Naive thymus-derived CD4-positive, alpha-beta T cell (primary cell): ENCODE data around the gene PTGR2. TPM values are rescaled to one million over a fixed set of nuclear protein-coding genes. Genes with fewer than 3 reads are reported as not detected.

Experiments used
- ATAC-seq: fragments of 150-1000 bp; cut with Tn5 transposase; 2 replicates; pipeline ENCODE4 v1.10.0; 2021; ENCODE audit warnings: mild to moderate bottlenecking, moderate library complexity
- CTCF ChIA-PET: fragments of 350-600 bp; sonication (Branson Sonifier 250); formaldehyde crosslinking; loops from one replicate; lab custom pipeline; 2021; ENCODE audit warnings: antibody characterized with exemption; lab: Charles Lee
- POLR2A ChIA-PET: fragments of 350-600 bp; sonication (Branson Sonifier 250); formaldehyde crosslinking; loops from one replicate; lab custom pipeline; 2021; ENCODE audit warnings: antibody characterized with exemption, inconsistent platforms; lab: Charles Lee
- DNase-seq, 9 donors: peaks; one replicate each; pipeline versions ENCODE4 v3.0.0 to v3.0.0-alpha.2; 2020 to 2022; ENCODE audit warnings: mixed read lengths in 1 of 9
- H3K27ac ChIP-seq: one replicate; pipeline ENCODE4 v1.7.0; 2013; ENCODE audit warnings: mild to moderate bottlenecking, low read depth, low read length, moderate library complexity
- H3K27me3 ChIP-seq, 2 donors: one replicate each; pipeline ENCODE4 v1.7.0; 2013; ENCODE audit warnings: low read length in 2 of 2, mild to moderate bottlenecking in 2 of 2, moderate library complexity in 2 of 2; ENCODE audit not compliant: control insufficient read depth in 2 of 2, insufficient read depth in 2 of 2
- H3K36me3 ChIP-seq, 3 experiments: 1 replicate in 2 of 3; 2 replicates in 1 of 3; pipeline ENCODE4 v1.7.0; 2013; ENCODE audit warnings: low read length in 3 of 3, mild to moderate bottlenecking in 3 of 3, moderate library complexity in 1 of 3; ENCODE audit not compliant: insufficient read depth in 3 of 3, control insufficient read depth in 2 of 3
- H3K4me1 ChIP-seq, 2 donors: one replicate each; pipeline ENCODE4 v1.7.0; 2013; ENCODE audit warnings: low read length in 2 of 2, mild to moderate bottlenecking in 2 of 2, moderate library complexity in 1 of 2; ENCODE audit not compliant: control insufficient read depth in 2 of 2, insufficient read depth in 2 of 2
- H3K4me3 ChIP-seq: 2 replicates; pipeline ENCODE4 v1.7.0; 2013; ENCODE audit warnings: mild to moderate bottlenecking, low read length
- H3K9me3 ChIP-seq, 3 experiments: 1 replicate in 2 of 3; 2 replicates in 1 of 3; pipeline ENCODE4 v1.7.0; 2013; ENCODE audit warnings: low read length in 3 of 3; ENCODE audit not compliant: control insufficient read depth in 2 of 3
- H3K27ac Mint-ChIP-seq, 9 donors: one replicate each; pipeline ENCODE4 v1.8.0; 2020 to 2022; ENCODE audit warnings: mixed read lengths in 9 of 9, mild to moderate bottlenecking in 8 of 9, moderate library complexity in 5 of 9, inconsistent platforms in 2 of 9
- H3K27me3 Mint-ChIP-seq, 5 donors: one replicate each; pipeline ENCODE4 v1.8.0; 2021 to 2022; ENCODE audit warnings: mixed read lengths in 5 of 5, mild to moderate bottlenecking in 1 of 5
- H3K36me3 Mint-ChIP-seq, 5 donors: one replicate each; pipeline ENCODE4 v1.8.0; 2020 to 2022; ENCODE audit warnings: mixed read lengths in 5 of 5, mild to moderate bottlenecking in 3 of 5, inconsistent platforms in 1 of 5
- H3K4me1 Mint-ChIP-seq, 7 donors: one replicate each; pipeline ENCODE4 v1.8.0; 2020 to 2022; ENCODE audit warnings: mixed read lengths in 7 of 7, mild to moderate bottlenecking in 3 of 7, inconsistent platforms in 1 of 7
- H3K4me3 Mint-ChIP-seq, 10 donors: one replicate each; pipeline ENCODE4 v1.8.0; 2020 to 2022; ENCODE audit warnings: mild to moderate bottlenecking in 10 of 10, mixed read lengths in 10 of 10, moderate library complexity in 6 of 10, inconsistent platforms in 2 of 10
- H3K9me3 Mint-ChIP-seq, 11 donors: one replicate each; pipeline ENCODE4 v1.8.0; 2020 to 2022; ENCODE audit warnings: mixed read lengths in 11 of 11, mild to moderate bottlenecking in 4 of 11, inconsistent platforms in 1 of 11, moderate library complexity in 1 of 11
- intact Hi-C, 2 donors: fragments of 100-400 bp; cut with micrococcal nuclease; formaldehyde crosslinking; loops; one replicate each; pipeline ENCODE4 v1.15.1; 2023
- polyA plus RNA-seq, 2 donors: library from polyadenylated mRNA; unstranded; fragments of 300-500 nt; fragmentation: Illumina TruSeq; gene quantifications; one replicate each; pipeline ENCODE4 v1.2.3, GENCODE V29; 2021
- total RNA-seq, 6 experiments: library from RNA in 5 of 6; stranded (reverse) in 5 of 6; gene quantifications; 1 replicate in 5 of 6; 2 replicates in 1 of 6; pipeline ENCODE4 v1.2.3 and lab custom pipeline; 2021 to 2026

The PTGR2 gene
- total and polyA plus RNA-seq, 7 experiments from 2014 or later = 1.2 to 7.9 (median 3.4) TPM

- Histone ChIP-seq H3K27me3 (no peaks in the 10 kb centered on the region), H3K9me3 (no peaks in the 10 kb centered on the region), H3K4me3 (no peak overlapping the region), H3K27ac (no peak overlapping the region), H3K4me1 (no peaks in the 10 kb centered on the region), H3K36me3 (no peaks in the 10 kb centered on the region)
- intact Hi-C loops = no loop called here
- H3K9me3 Mint-ChIP-seq = peaks cover 0 to 2% (median 0%) of the 10 kb centered on the region in 11 donors
- H3K4me3 Mint-ChIP-seq = no peak overlapping the region
- H3K27ac Mint-ChIP-seq = no peak overlapping the region
- DNase-seq (no peak), ATAC-seq (no peak)
- H3K4me1 Mint-ChIP-seq = peaks cover 0 to 13% (median 8%) of the 10 kb centered on the region in 7 donors
- CTCF ChIA-PET = interaction anchor here (0.6 kb wide), 1 partner anchor 19 kb away, joined by 3 read pairs; no protein-coding TSS in a partner anchor
- H3K27me3 Mint-ChIP-seq = peaks cover 0 to 9% (median 5%) of the 10 kb centered on the region in 5 donors
- POLR2A ChIA-PET = interaction anchor here (0.7 kb wide), 1 partner anchor 54 kb away, joined by 3 read pairs; no protein-coding TSS in a partner anchor
- H3K36me3 Mint-ChIP-seq = peaks cover 0 to 8% (median 0%) of the 10 kb centered on the region in 5 donors
These were observed 40.5 kb upstream of the PTGR2 start for GRCh38 chr14:73811164-73811503.

DNA sequence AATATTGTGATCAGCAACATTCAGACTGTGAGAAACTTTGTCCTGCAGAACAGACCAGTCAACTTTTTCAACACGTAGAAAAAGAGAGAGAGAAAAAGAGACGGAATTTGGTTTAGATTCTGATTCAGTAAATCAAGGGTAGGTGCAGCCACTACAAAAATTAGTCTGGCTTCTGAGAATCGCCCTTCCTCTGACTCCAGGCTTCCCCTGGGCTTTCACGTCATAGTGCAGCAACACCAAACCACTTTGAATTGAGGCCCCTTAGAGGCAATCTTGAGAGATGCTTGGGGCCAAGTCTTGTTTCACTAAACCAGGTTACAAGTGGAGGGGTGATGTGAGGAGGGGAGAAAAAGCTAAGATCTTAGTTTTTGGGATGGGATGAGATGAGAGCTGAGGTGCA, 37.5 kb upstream of the PTGR2 start:
- Histone ChIP-seq H3K27me3 (no peaks in the 10 kb centered on the region), H3K9me3 (no peaks in the 10 kb centered on the region), H3K4me3 (no peak overlapping the region), H3K4me1 (no peaks in the 10 kb centered on the region), H3K27ac (no peak overlapping the region), H3K36me3 (no peaks in the 10 kb centered on the region)
- Mint-ChIP-seq H3K36me3 (peaks cover 0 to 7% (median 0%) of the 10 kb centered on the region in 5 donors), H3K9me3 (peaks cover 0 to 2% (median 0%) of the 10 kb centered on the region in 11 donors), H3K4me1 (peaks cover 0 to 14% (median 11%) of the 10 kb centered on the region in 7 donors), H3K27ac (no peak overlapping the region), H3K4me3 (no peak overlapping the region), H3K27me3 (peaks cover 0 to 9% (median 5%) of the 10 kb centered on the region in 5 donors)
- ATAC-seq (no peak), DNase-seq (no peak)
- intact Hi-C loops = no loop called here
- CTCF ChIA-PET = interaction anchor here (0.6 to 0.7 kb wide), 2 partner anchors 98 to 1274 kb away, joined by 3 to 4 read pairs; no protein-coding TSS in a partner anchor
- POLR2A ChIA-PET = interaction anchor here (0.7 kb wide), 1 partner anchor 10 kb away, joined by 5 read pairs; no protein-coding TSS in a partner anchor

DNA sequence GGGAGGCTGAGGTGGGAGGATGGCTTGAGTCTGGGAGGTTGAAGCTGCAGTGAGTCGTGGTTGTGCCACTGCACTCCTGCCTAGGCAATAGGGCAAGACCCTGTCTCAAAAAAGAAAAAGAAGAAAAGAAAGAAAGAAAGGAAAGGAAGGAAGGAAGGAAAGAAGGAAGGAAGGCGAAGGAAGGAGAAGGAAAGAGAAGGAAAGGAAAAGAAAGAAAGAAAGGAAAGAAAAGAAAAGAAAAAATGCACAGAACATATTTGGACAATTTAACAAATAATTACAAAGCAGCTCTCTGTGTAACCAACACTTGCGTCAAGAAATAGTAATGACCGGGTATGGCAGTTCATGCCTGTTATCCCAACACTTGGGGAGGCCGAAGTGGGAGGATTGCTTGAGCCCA, 35.8 kb upstream of the PTGR2 start:
- peaks cover 0 to 3% (median 0%) of the 10 kb centered on the region in 5 donors for H3K36me3 Mint-ChIP-seq
- peaks cover 0 to 7% (median 4%) of the 10 kb centered on the region in 5 donors for H3K27me3 Mint-ChIP-seq
- H3K4me3 Mint-ChIP-seq = no peak overlapping the region
- ATAC-seq (no peak), DNase-seq (no peak)
- H3K9me3 Mint-ChIP-seq = no peaks in the 10 kb centered on the region
- Histone ChIP-seq H3K27me3 (no peaks in the 10 kb centered on the region), H3K36me3 (no peaks in the 10 kb centered on the region), H3K9me3 (no peaks in the 10 kb centered on the region), H3K4me1 (no peaks in the 10 kb centered on the region), H3K27ac (no peak overlapping the region), H3K4me3 (no peak overlapping the region)
- ChIA-PET POLR2A (no interaction called here), CTCF (no interaction called here)
- intact Hi-C loops = no loop called here
- peaks cover 0 to 12% (median 10%) of the 10 kb centered on the region in 7 donors for H3K4me1 Mint-ChIP-seq
- H3K27ac Mint-ChIP-seq = no peak overlapping the region

GRCh38 chr14:73816393-73816816, 35.2 kb upstream of the PTGR2 start:
- Histone ChIP-seq H3K4me3 (no peak overlapping the region), H3K9me3 (no peaks in the 10 kb centered on the region), H3K36me3 (no peaks in the 10 kb centered on the region), H3K27me3 (no peaks in the 10 kb centered on the region), H3K27ac (no peak overlapping the region), H3K4me1 (no peaks in the 10 kb centered on the region)
- Mint-ChIP-seq H3K27ac (peak overlapping the region in 2 of 9 donors; percentile 11 to 36), H3K9me3 (no peaks in the 10 kb centered on the region), H3K4me3 (peak overlapping the region in 1 of 10 donors; percentile 37), H3K36me3 (no peaks in the 10 kb centered on the region), H3K27me3 (peaks cover 0 to 2% (median 0%) of the 10 kb centered on the region in 5 donors), H3K4me1 (peaks cover 0 to 8% (median 5%) of the 10 kb centered on the region in 7 donors)
- no peak for ATAC-seq
- CTCF ChIA-PET = interaction anchor here (0.8 to 1.2 kb wide), 3 partner anchors 9 to 62 kb away, joined by 3 read pairs; no protein-coding TSS in a partner anchor
- POLR2A ChIA-PET = no interaction called here
- intact Hi-C loops = no loop called here
- DNase-seq = peak in 1 of 9 donors; percentile 12

DNA sequence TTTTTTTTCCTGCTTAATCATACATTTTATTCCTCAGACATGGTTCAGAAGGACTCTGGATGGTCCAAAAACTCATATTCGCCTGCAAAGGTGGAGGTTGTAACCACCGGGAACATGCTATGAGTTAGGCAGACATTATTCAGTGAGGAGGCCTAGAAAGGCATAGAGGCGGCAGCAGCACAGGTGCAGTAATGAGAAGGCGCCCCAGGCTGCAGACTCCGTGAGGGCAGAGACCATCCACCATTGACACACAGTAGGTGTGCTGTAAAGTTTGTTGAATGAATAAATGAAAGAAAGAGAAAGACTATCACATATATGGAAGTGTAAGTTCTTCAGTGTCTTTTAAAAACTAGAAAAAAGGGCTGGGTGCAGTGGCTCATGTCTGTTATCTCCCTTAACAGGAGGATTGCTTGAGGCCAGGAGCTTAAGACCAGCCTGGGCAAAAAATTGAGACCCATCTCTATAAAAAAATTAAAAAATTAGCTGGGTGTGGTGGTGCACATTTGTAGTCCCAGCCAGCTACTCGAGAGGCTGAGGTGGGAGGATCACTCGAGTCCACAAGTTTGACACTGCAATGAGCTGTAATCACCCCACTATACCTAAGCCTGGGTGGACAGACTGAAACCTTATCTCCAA, 34.5 kb upstream of the PTGR2 start:
- intact Hi-C loops = no loop called here
- Mint-ChIP-seq H3K27ac (no peak overlapping the region), H3K4me1 (peaks cover 0 to 8% (median 4%) of the 10 kb centered on the region in 7 donors), H3K36me3 (no peaks in the 10 kb centered on the region), H3K27me3 (no peaks in the 10 kb centered on the region), H3K9me3 (no peaks in the 10 kb centered on the region), H3K4me3 (no peak overlapping the region)
- no peaks in the 10 kb centered on the region for H3K27me3 ChIP-seq
- no peak for ATAC-seq
- CTCF ChIA-PET = interaction anchor here (0.8 to 1.2 kb wide), 3 partner anchors 8 to 63 kb away, joined by 3 read pairs; no protein-coding TSS in a partner anchor
- no peaks in the 10 kb centered on the region for H3K9me3 ChIP-seq
- DNase-seq = no peak
- no peaks in the 10 kb centered on the region for H3K4me1 ChIP-seq
- no peak overlapping the region for H3K4me3 ChIP-seq
- no peak overlapping the region for H3K27ac ChIP-seq
- POLR2A ChIA-PET = interaction anchor here (1.0 kb wide), 1 partner anchor 105 kb away, joined by 3 read pairs; no protein-coding TSS in a partner anchor
- H3K36me3 ChIP-seq = no peaks in the 10 kb centered on the region

DNA sequence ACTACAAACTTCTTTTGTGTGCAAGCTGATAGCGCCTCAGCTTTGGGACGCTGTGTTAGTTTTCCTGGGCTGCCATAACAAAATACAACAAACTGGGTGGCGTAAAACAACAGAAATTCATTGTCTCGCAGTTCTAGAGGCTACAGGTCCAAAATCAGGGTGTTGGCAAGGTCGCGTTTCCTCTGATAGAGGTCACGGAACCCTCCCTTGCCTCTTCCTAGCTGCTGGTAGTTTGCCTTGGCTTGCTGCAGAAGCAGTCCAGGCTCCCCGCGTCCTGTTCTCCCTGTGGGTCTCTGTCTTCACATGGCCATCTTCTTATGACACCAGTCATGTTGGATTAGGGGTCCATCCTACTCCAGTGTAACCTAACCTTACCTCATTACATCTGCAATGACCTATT, 32.8 kb upstream of the PTGR2 start:
- no peaks in the 10 kb centered on the region for H3K9me3 Mint-ChIP-seq
- POLR2A ChIA-PET = interaction anchor here (0.5 to 0.7 kb wide), 2 partner anchors 217 to 305 kb away, joined by 5 read pairs; no protein-coding TSS in a partner anchor
- intact Hi-C loops = no loop called here

More for the DNA sequence above, 32.8 kb upstream of the PTGR2 start:
- Mint-ChIP-seq H3K36me3 (no peaks in the 10 kb centered on the region), H3K4me1 (peaks cover 0 to 8% (median 4%) of the 10 kb centered on the region in 7 donors), H3K4me3 (no peak overlapping the region), H3K27me3 (peaks cover 0 to 3% (median 0%) of the 10 kb centered on the region in 5 donors), H3K27ac (peak overlapping the region in 1 of 9 donors; percentile 23)
- ATAC-seq (no peak), DNase-seq (no peak)
- Histone ChIP-seq H3K27me3 (no peaks in the 10 kb centered on the region), H3K9me3 (no peaks in the 10 kb centered on the region), H3K27ac (no peak overlapping the region), H3K4me1 (no peaks in the 10 kb centered on the region), H3K36me3 (no peaks in the 10 kb centered on the region), H3K4me3 (no peak overlapping the region)
- CTCF ChIA-PET = interaction anchor here (1.2 kb wide), 1 partner anchor 9 kb away, joined by 5 read pairs; no protein-coding TSS in a partner anchor
